PC-9 (cell line): Measurements from ENCODE around the gene ST7.

Experiments used
- CTCF ChIP-seq: fragments of 200-600 bp; sonication (generic); conservative IDR thresholded peaks from 2 replicates; pipeline ENCODE4 v1.6.1; 2017; ENCODE audit warnings: mixed run types, antibody characterized with exemption, mild to moderate bottlenecking, moderate library complexity
- EZH2 ChIP-seq: fragments of 200-600 bp; sonication (generic); IDR thresholded peaks from 2 replicates; pipeline ENCODE4 v1.8.0; 2017; ENCODE audit warnings: antibody characterized with exemption, low read depth

GRCh38 chr7:117011419-117012260 lies 58.3 kb downstream of the ST7 start:
- no peak for TF ChIP-seq CTCF
- no peak for TF ChIP-seq EZH2
